Epithelial cell of proximal tubule (primary cell): ENCODE results near the gene ANKRD11. TPM values are rescaled to one million over a fixed set of nuclear protein-coding genes. Genes with fewer than 3 reads are reported as not detected.

Experiments
- DNase-seq: peaks from one replicate; pipeline ENCODE4 v3.0.0-alpha.2; 2011; ENCODE audit warnings: low read depth
- H3K4me3 ChIP-seq: 2 replicates; pipeline ENCODE4 v1.5.1; 2011; ENCODE audit warnings: low read depth, mild to moderate bottlenecking, low read length
- CTCF ChIP-seq: conservative IDR thresholded peaks from 2 replicates; pipeline ENCODE4 v1.5.1; 2012; ENCODE audit warnings: low read depth, mild to moderate bottlenecking, low read length
- total RNA-seq: library from RNA; depleted of rRNA; stranded (reverse); fragments of >200 nt; gene quantifications from 2 replicates; pipeline ENCODE4 v1.2.3, GENCODE V29; 2015

Gene ANKRD11
- total RNA-seq, 1 donor from 2014 or later = 44.3 TPM

GRCh38 chr16:89368604-89369249 is 121.6 kb downstream of the ANKRD11 start:
- TF ChIP-seq CTCF = no peak
- no peak overlapping the region for H3K4me3 ChIP-seq
- DNase-seq = no peak

GRCh38 chr16:89367538-89367915 is 122.8 kb downstream of the ANKRD11 start:
- no peak for DNase-seq
- H3K4me3 ChIP-seq = no peak overlapping the region
- no peak for TF ChIP-seq CTCF

- no peak for DNase-seq
- no peak for TF ChIP-seq CTCF
- H3K4me3 ChIP-seq = no peak overlapping the region
Measured at GRCh38 chr16:89366561-89367537, 123.5 kb downstream of the ANKRD11 start.

DNA sequence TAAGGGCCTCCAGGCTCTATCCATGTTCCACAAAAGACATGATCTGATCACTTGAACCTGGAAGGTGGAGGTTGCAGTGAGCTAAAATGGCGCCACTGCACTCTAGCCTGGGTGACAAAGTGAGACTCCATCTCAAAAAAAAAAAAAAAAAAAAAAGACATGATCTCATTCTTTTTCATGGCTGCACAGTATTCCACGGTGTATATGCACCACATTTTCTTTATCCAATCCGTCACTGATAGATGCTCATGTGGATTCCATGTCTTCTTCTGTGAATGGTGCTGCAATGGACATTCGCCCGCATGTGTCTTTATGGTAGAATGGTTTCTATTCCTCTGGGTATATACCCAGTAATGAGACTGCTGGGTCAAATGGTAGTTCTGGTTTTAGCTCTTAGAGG is 124.4 kb downstream of the ANKRD11 start:
- no peak for DNase-seq
- no peak for TF ChIP-seq CTCF
- H3K4me3 ChIP-seq = no peak overlapping the region

- peak; percentile 68 for DNase-seq
- no peak overlapping the region for H3K4me3 ChIP-seq
- no peak for TF ChIP-seq CTCF
Measured at GRCh38 chr16:89365044-89365467, 125.3 kb downstream of the ANKRD11 start.

- H3K4me3 ChIP-seq = no peak overlapping the region
Measured at GRCh38 chr16:89364606-89365005, 125.8 kb downstream of the ANKRD11 start.

More at GRCh38 chr16:89364606-89365005, 125.8 kb downstream of the ANKRD11 start:
- TF ChIP-seq CTCF = no peak
- no peak for DNase-seq
